Esophagus muscularis mucosa (tissue), 3 donors: ENCODE data around the gene ESD.

Source experiments
- CTCF ChIP-seq, 3 experiments: fragments of 200-600 bp in 2 of 3; fragments of 450-650 bp in 1 of 3; sonication (generic) in 2 of 3; IDR thresholded peaks; one replicate each; pipeline ENCODE4 v1.5.1; 2017 to 2019; ENCODE audit warnings: antibody characterized with exemption in 3 of 3, mild to moderate bottlenecking in 2 of 3, moderate library complexity in 1 of 3
- POLR2AphosphoS5 ChIP-seq, 2 donors: sonication (generic); formaldehyde crosslinking; IDR thresholded peaks; one replicate each; pipeline ENCODE4 v1.6.1; 2017; ENCODE audit warnings: antibody characterized with exemption in 2 of 2

- TF ChIP-seq CTCF (IDR thresholded peaks at IDR 0.05) (no peak), POLR2AphosphoS5 (IDR thresholded peaks at IDR 0.05) (no peak)
Measured at GRCh38 chr13:46839399-46839798, 42.4 kb upstream of the ESD start.
